A549 treated with CpdA at 1 μM for 4 hours (cell line): ENCODE measurements around the gene SYT4. TPM values are rescaled to one million over a fixed set of nuclear protein-coding genes. Genes with fewer than 3 reads are reported as not detected.

Experiments
- total RNA-seq: library from RNA; stranded (reverse); fragments of 200-300 nt; extraction: Qiagen RNA extraction; gene quantifications from 5 replicates; pipeline ENCODE4 v1.2.3, GENCODE V29; 2022; ENCODE audit warnings: low read depth

Gene SYT4
- not detected in 5 replicates for total RNA-seq

GRCh38 chr18:43277164-43277600 is at the start of gene SYT4:
SYT4 (minus strand) TSS chr18:43277490; CDS start chr18:43277281, 209 bp downstream.

Other genes with a start within 250 kb of the SYT4 start
- not detected in 5 replicates for gene RIT2, start 161.8 kb downstream of the SYT4 start, total RNA-seq